GM19452 (cell line): ENCODE measurements around the gene BCAS1.
"Not testable (repeated sequence)": the region's sequence is repeated elsewhere in the genome, so short reads cannot be mapped to it uniquely, and the experiment has no call there.

Experiments used
- ATAC-seq: cut with Tn5 transposase; IDR thresholded peaks from one replicate; pipeline ENCODE4 v1.9.1; 2021; ENCODE audit not compliant: unreplicated experiment

BCAS1 gene

GRCh38 chr20:53946106-53946505, 124.3 kb downstream of the BCAS1 start:
- ATAC-seq: no peak

DNA sequence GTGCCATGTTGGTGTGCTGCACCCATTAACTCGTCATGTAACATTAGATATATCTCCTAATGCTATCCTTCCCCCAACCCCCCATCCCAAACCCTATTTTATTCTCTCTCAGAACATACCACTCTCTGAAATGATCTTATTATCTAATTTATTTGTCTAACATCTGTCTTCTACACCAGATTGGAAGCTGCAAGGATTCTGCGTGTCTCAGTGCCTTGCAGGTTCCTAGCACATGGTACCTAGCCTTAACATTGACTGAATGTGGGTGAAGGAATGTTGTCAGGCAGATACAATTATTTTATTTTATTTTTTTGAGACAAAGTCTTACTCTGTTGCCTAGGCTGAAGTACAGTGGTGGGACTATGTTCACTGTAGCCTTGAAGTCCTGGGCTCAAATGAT, 124.9 kb downstream of the BCAS1 start:
- no peak for ATAC-seq

GRCh38 chr20:53944796-53945195, 125.6 kb downstream of the BCAS1 start:
- no peak for ATAC-seq

GRCh38 chr20:53943522-53944291, 126.7 kb downstream of the BCAS1 start:
- no peak for ATAC-seq

DNA sequence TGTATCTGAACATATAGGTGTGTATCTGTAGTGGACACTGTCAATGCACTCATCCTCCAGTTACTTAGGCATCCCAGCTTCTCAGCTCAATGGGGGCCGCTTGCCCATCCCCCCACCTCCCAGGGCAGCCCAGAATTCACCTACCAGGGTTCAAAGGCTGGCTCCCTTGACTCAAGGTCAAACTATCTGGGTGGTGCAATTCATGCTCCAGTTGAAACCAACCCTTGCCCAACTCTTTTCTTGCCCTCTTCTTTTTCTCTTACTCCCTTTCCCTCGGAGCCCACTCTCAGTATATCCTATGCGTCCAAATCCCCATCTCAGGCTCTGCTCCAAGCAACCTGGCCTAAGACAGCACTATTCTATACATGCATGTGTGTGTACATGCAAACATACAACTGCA, 127.4 kb downstream of the BCAS1 start:
- no peak for ATAC-seq

DNA sequence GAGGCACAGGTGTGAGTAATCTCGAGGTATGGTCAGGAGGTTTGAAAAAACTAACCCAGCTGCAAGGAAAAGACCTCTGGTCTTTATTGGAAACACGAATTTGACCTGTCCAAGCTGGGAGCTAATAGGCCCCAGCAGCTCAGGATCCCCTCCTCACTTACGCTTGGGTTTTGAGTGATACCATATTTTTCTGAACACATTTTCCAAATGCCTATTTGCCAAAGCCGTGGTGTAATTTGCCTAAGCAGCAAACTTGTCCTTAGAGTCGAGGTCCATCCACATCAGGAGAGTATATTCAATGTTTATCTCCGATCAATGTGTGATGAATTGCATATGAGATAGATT, 128.0 kb downstream of the BCAS1 start:
- ATAC-seq: no peak

DNA sequence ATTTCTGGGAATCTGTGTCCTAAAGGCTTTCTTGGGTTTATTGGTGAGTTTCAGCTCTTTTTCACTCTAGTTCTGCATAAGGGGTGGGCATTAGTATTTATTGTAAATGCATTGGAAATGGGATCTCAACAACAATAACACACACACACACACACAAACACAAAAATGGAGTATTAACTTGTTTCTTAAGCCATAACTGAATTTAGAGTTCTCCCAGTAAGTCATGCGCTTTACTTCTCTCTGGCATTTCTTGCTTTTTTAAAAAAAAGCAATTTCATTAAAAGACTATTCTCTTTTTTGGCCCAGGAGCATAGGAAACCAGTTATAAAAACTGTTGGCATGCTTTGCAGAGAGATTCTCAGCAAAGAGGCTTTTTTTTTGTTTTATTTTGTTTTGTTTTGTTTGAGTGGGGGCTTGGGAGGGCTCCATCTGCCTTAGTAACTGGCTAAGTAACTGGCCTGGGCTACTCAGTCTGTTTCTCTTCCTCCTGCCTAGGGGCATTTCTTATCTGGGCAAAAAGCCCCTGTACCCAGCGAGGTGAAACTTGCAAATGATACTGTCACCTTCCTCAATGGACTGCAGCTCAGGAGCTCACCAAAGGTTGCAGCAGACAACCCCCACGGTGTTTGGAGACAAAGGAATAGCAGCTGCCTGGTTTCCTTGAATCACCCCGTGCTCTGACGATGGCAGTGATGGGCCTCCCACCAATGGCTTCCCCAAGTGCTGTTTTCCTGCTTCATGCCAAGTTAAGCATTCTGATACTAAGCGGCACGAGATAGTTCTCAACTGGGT, 128.5 kb downstream of the BCAS1 start:
- ATAC-seq: no peak

- no peak for ATAC-seq
These were observed 129.4 kb downstream of the BCAS1 start for GRCh38 chr20:53940907-53941545.

- ATAC-seq: no peak
These were observed 130.1 kb downstream of the BCAS1 start for GRCh38 chr20:53940360-53940702.

DNA sequence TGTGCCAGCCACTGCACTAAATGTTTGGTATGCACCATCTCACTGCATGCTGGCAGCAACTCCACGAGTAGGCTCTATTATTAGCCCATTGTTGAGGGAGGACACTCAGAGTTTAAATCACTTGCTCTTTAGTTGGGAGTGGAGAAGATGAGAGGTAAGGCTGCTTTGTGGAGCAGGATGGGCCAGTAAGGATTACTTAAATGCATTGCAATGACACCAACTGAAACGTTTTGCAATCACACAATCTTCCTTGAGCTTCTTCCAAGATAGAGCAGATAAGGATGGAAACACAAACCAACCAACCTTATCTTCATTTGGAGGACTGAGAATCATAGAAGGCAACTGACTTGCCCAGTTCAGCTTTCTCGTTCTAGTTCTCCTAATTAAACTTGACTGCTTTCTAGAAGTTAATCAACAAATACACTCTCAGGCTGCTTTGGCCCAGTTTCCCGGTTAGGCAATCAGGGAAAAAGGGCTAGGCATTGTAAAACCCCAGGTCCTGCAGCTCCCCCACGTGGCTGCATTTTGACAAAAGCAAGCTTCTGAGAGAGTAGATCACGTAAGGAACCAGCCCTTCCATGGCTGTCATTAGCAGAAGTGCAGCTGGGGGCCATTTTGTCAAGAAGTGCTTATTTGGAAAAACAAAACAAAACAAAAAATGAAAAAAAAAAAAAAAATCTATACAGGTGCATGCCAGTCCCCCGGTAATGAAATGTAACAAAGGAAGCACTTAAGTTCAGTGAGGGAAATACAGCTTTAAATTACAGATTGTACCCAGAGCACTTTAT, 130.6 kb downstream of the BCAS1 start:
- peak; percentile 71 for ATAC-seq

DNA sequence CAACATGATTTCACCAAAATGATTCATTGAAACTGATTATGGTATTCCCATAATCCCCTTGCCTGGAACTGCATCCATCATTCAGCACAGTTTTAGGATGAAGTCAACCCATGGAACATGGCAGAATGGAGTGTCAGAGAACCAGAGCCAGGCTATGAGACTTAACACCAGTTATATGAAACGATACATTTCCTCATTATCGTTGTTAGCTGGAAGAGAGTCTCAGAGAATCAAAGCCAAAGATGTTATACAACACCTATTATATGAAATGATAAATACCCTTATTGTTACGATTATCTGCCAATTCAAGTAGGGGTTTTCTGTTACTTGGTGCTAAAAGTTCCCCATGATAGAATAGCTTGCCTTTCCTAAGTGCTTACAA, 131.2 kb downstream of the BCAS1 start:
- ATAC-seq: no peak

- no peak for ATAC-seq
These were observed 131.7 kb downstream of the BCAS1 start for GRCh38 chr20:53938739-53939138.

DNA sequence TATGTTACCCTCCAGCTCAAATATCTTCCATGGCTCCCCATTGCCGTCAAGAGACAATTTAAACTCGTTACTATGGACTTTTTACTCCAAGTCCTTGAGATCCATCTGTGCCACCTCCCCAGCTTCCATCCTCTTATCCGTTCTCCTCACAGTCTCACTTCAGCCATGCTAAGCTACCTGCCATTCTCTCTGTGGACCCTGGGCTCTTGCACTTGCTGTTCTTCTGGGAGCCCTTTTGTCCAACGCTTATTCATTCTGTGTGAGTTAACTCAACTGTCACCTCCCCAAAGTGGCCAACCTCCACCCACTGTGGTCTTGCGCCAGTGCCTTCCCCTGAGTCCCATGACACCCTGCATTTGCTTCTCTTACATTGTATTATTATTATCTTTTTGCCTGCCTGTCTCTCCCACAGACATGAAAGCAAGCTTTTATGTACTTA, 132.4 kb downstream of the BCAS1 start:
- ATAC-seq: no peak

DNA sequence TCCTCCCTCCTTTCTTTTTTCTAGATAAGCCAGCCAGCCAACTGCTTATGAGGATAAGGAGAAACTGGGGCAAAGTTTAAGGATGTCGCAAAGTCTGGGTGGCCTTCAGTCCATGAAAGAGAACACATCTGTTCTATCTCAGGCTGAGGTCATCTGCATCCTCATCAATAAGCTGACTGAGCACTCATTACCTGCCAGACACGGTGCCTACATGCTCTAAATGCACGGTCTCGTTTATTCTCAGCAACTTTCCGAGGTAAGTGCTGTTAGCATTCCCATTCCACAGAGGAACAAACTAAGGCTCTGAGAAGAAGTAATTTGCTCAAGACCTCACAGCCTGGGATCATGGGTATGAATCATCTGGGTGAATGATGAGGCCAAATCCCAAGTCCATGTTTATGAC, 133.1 kb downstream of the BCAS1 start:
- ATAC-seq: no peak

DNA sequence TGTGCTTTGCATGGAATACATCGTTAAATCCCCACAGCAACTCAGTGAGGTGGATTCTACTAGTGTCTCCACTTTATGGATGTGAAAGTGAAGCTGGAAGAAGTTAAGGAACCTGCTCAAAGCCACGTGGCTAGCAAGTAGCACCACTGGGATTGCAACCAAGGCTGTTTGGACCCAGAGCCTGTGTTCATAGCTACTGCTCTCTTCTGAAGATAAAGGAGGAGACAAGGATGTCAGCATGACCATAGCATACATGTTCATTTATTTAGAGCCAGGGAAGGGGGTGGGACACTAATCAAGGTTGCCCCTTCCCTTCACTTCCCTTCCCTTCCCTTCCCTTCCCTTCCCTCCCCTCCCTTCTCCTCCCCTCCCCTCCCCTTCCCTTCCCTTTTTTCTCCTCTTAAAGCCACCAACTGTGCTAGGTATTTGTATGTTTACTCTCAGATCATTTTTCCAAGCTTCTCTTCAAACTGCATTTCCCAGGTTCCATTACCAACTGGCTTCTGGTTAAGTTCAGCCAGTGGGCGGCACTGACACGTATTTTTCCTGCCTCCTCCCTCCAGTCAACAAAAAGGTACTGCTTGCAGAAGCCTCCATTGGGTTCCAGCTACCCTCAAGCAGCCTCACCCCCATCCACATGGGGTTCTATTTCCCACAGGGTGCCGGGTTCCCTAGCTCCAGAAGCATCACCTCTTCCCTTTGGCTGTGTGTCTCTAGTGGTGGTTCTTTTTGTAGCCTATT, 134.9 kb downstream of the BCAS1 start:
- no peak for ATAC-seq

GRCh38 chr20:53934421-53935343, 135.7 kb downstream of the BCAS1 start:
- ATAC-seq: peak; percentile 32

GRCh38 chr20:53933232-53933846, 137.1 kb downstream of the BCAS1 start:
- ATAC-seq: no peak

DNA sequence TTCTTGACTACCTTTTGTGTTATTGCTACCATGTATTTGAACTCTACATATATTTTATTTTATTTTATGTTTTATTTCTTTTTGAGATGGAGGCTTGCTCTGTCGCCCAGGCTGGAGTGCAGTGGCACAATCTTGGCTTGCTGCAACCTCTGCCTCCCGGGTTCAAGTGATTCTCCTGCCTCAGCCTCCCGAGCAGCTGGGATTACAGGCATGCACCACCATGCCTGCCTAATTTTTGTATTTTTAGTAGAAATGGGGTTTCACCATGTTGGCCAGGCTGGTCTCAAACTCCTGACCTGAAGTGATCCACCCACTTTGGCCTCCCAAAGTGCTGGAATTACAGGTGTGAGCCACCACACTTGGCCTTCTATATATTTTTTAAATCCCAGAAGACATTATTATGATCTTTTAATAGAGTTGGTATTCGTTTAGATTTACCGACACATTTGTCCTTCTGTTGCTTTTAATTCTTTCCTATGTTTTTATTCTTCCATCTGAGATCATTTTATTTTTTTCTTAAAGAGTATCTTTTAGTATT, 137.7 kb downstream of the BCAS1 start:
- ATAC-seq: not testable (repeated sequence)

DNA sequence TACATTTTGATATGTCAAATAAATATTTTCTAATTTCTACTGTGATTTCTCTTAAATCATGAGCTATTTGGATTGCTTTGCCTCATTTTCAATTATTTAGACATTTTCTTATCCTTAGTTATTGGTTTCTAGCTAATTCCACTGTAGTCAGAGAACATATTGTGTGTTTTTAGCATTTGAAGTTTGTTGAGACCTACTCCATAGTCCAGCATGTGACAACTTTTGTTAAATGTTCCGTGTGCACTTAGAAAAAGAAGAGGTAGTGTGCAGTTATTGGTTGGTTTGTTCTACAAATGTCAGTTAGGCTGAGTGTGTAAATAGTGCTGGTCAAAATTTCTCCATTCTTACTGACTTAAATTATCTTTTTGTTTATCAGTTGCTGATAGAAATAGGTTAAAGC, 138.8 kb downstream of the BCAS1 start:
- ATAC-seq: no peak
